MM.1S (cell line): Measurements from ENCODE around the gene PSTK.

Experiments used
- CTCF ChIP-seq: fragments of 300-600 bp; sonication (generic); IDR thresholded peaks from 2 replicates; pipeline ENCODE4 v1.5.1; 2016; ENCODE audit warnings: antibody characterized with exemption, low read length, mixed read lengths
- EZH2 ChIP-seq: fragments of 300-600 bp; sonication (generic); optimal IDR thresholded peaks from 2 replicates; pipeline ENCODE3; 2017; ENCODE audit warnings: low read depth, mild to moderate bottlenecking, antibody characterized with exemption, low read length, mixed read lengths
- EZH2phosphoT487 ChIP-seq: fragments of 300-600 bp; sonication (generic); IDR thresholded peaks from 2 replicates; pipeline ENCODE4 v1.6.1; 2018; ENCODE audit warnings: antibody characterized with exemption, low read length

- TF ChIP-seq CTCF = no peak
- TF ChIP-seq EZH2 = no peak
- no peak for TF ChIP-seq EZH2phosphoT487
These were observed 18.2 kb downstream of the PSTK start for GRCh38 chr10:122998360-122998917.
